Mesendoderm (in vitro differentiated cells): ENCODE measurements around the gene NPHS1.

ENCODE experiments used
- DNase-seq: peaks from one replicate; pipeline ENCODE4 v3.0.0; 2013
- H2AK5ac ChIP-seq: 2 replicates; pipeline ENCODE4 v1.6.1; 2013; ENCODE audit warnings: low read length, inconsistent platforms
- H2BK120ac ChIP-seq: 2 replicates; pipeline ENCODE4 v1.6.1; 2013; ENCODE audit warnings: low read depth, mild to moderate bottlenecking, low read length, moderate library complexity, mixed read lengths
- H2BK15ac ChIP-seq: replicated peaks from 2 replicates; pipeline ENCODE4 v1.6.1; 2013; ENCODE audit warnings: low read depth, mild to moderate bottlenecking, moderate library complexity
- H2BK5ac ChIP-seq: 2 replicates; pipeline ENCODE4 v1.6.1; 2013; ENCODE audit warnings: low read length, inconsistent platforms
- H3K18ac ChIP-seq: 2 replicates; pipeline ENCODE4 v1.6.1; 2013; ENCODE audit warnings: mild to moderate bottlenecking, low read length, mixed read lengths
- H3K23ac ChIP-seq: one replicate; pipeline ENCODE4 v1.6.1; 2013; ENCODE audit warnings: low read length
- H3K27ac ChIP-seq: 2 replicates; pipeline ENCODE4 v1.5.1; 2013; ENCODE audit warnings: low read depth, mild to moderate bottlenecking, inconsistent platforms, low read length, moderate library complexity
- H3K27me3 ChIP-seq: 2 replicates; pipeline ENCODE4 v1.6.1; 2013; ENCODE audit warnings: low read length, control low read depth, mild to moderate bottlenecking, inconsistent platforms; ENCODE audit not compliant: insufficient read depth, poor library complexity
- H3K36me3 ChIP-seq: 2 replicates; pipeline ENCODE4 v1.6.1; 2013; ENCODE audit warnings: low read length, inconsistent platforms; ENCODE audit not compliant: control insufficient read depth, insufficient read depth
- H3K4ac ChIP-seq: one replicate; pipeline ENCODE4 v1.6.1; 2013; ENCODE audit warnings: low read depth, mild to moderate bottlenecking, low read length, moderate library complexity
- H3K4me1 ChIP-seq: 2 replicates; pipeline ENCODE4 v1.6.1; 2013; ENCODE audit warnings: low read depth, low read length, inconsistent platforms; ENCODE audit not compliant: control insufficient read depth
- H3K4me2 ChIP-seq: 2 replicates; pipeline ENCODE4 v1.6.1; 2013; ENCODE audit warnings: low read length
- H3K4me3 ChIP-seq: 2 replicates; pipeline ENCODE4 v1.5.1; 2013; ENCODE audit warnings: mild to moderate bottlenecking, low read length
- H3K56ac ChIP-seq: one replicate; pipeline ENCODE4 v1.6.1; 2013; ENCODE audit warnings: low read length
- H3K79me1 ChIP-seq: 2 replicates; pipeline ENCODE4 v1.6.1; 2013; ENCODE audit warnings: low read length, inconsistent platforms
- H3K79me2 ChIP-seq: 2 replicates; pipeline ENCODE4 v1.6.1; 2013; ENCODE audit warnings: mild to moderate bottlenecking, low read length; ENCODE audit not compliant: control insufficient read depth, insufficient read depth
- H3K9ac ChIP-seq: 2 replicates; pipeline ENCODE4 v1.6.1; 2013; ENCODE audit warnings: low read length, inconsistent platforms
- H4K5ac ChIP-seq: one replicate; pipeline ENCODE4 v1.6.1; 2013; ENCODE audit warnings: low read length
- H4K8ac ChIP-seq: one replicate; pipeline ENCODE4 v1.6.1; 2013; ENCODE audit warnings: low read depth, mild to moderate bottlenecking, control low read depth, low read length, moderate library complexity
- WGBS: extraction: QIAGEN DNeasy Blood & Tissue Kit; methylation state at CpG from one replicate; pipeline ENCODE4 v1.1.7; 2013; ENCODE audit warnings: low lambda C conversion rate, missing lambda C conversion rate; ENCODE audit not compliant: insufficient coverage; ENCODE audit errors: extremely low coverage; 5-methylcytosine and 5-hydroxymethylcytosine counted together

Gene NPHS1

DNA sequence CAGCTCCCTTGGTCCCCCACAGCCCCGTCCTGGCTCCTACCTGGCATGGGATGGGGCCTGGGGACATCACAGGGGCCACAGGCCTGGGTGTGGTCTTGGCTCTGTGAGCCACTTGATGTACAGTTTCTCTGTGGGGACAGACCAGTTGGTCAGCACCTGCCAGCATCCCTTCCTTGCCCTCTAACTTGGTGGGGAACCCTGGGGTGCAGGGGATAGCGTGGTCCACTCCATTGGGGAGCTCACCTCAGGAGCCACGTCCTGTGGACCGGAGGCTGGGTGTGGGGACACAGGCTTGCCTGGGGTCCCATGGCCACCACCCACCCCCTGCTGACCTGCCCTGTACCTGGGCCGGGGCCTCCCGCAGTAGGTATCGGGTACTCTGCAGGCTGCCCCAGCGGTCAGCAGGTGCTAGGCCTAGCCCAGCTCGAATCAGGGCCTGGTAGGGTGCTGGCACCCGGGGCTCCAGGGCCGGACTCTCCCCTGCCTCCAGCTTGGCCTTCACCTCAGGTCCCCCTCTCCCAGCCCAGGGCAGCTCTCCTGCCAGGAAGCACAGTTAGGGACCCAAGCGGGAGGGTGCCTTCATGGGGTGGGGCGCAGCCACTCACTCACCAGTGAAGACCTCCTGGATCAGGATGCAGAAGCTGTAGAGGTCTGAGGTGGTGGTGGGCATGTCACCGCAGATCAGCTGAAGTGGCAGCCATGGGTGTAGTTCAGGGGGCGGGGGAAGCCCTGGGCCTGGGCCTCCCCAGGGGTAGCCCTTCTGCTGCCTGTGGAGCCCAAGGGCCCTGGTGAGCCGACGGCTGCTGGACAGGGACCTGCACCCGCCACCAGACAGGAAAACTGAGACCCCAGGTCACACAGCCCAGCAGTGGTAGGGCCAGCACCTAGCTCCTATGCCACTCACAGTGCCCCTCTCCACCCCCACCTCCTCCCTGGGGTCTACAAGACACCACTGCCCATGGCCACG, 62.0 kb downstream of the NPHS1 start:
- DNase-seq = no peak
- H3K36me3 ChIP-seq = no peaks in the 10 kb centered on the region
- H3K23ac ChIP-seq = no peak overlapping the region
- H3K4me3 ChIP-seq = no peak overlapping the region
- no peak overlapping the region for H3K56ac ChIP-seq
- no CpG with 5 or more reads among the region's 19 CpGs for WGBS
- no peak overlapping the region for H4K5ac ChIP-seq
- H3K9ac ChIP-seq = no peak overlapping the region
- H3K18ac ChIP-seq = no peak overlapping the region
- no peak overlapping the region for H2BK120ac ChIP-seq
- H3K4me2 ChIP-seq = no peak overlapping the region
- H3K27ac ChIP-seq = no peak overlapping the region
- H3K79me1 ChIP-seq = no peaks in the 10 kb centered on the region
- H2BK15ac ChIP-seq = no peak overlapping the region
- H4K8ac ChIP-seq = no peak overlapping the region
- no peaks in the 10 kb centered on the region for H3K79me2 ChIP-seq
- no peak overlapping the region for H2AK5ac ChIP-seq
- H3K27me3 ChIP-seq = no peaks in the 10 kb centered on the region
- H3K4me1 ChIP-seq = no peaks in the 10 kb centered on the region
- H3K4ac ChIP-seq = no peak overlapping the region
- no peak overlapping the region for H2BK5ac ChIP-seq

- Histone ChIP-seq H3K4me3 (no peak overlapping the region), H2AK5ac (no peak overlapping the region), H2BK5ac (no peak overlapping the region), H2BK120ac (no peak overlapping the region), H3K79me1 (no peaks in the 10 kb centered on the region), H3K27ac (no peak overlapping the region), H3K23ac (no peak overlapping the region), H3K56ac (no peak overlapping the region), H3K4me2 (no peak overlapping the region), H3K9ac (no peak overlapping the region), H4K8ac (no peak overlapping the region), H3K4ac (no peak overlapping the region), H3K27me3 (no peaks in the 10 kb centered on the region), H3K79me2 (no peaks in the 10 kb centered on the region), H4K5ac (no peak overlapping the region), H3K18ac (no peak overlapping the region), H2BK15ac (no peak overlapping the region), H3K4me1 (no peaks in the 10 kb centered on the region), H3K36me3 (no peaks in the 10 kb centered on the region)
- WGBS = no CpG with 5 or more reads among the region's 11 CpGs
- DNase-seq = no peak
Measured at GRCh38 chr19:35789195-35789977, 62.9 kb downstream of the NPHS1 start.

DNA sequence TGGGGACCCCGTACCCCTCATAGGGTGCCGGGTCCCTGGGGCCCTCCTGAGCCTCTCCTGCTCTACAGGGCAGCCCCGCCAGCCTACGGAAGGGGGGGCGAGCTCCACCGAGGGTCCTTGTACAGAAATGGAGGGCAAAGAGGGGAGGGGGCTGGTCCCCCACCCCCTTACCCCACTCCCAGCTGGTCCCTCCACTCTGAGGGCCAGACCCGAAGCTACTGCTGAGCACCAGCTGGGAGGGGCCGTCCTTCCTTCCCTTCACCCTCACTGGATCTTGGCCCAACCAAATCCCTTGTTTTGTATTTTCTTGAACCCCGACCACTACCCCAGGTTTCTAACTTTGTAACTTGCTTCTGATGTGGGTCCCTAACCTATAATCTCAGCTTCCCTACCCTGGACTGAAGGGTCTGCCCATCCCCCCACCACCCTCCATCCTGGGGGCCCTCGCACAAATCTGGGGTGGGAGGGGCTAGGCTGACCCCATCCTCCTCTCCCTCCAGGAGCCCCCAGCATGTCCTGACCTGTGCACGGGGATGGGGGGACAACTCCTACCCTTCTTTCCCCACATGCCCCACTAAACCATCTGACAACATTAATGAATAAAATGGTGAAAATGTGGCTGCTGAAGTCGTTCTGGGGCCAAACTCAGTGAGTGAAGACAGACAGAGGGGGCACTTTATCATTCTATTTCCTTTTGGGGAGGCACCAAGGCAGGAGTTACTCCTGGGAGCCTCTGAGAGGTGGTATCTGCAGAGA, 63.9 kb downstream of the NPHS1 start:
- no peak overlapping the region for H2AK5ac ChIP-seq
- H3K27ac ChIP-seq = no peak overlapping the region
- no peak overlapping the region for H3K56ac ChIP-seq
- H3K9ac ChIP-seq = no peak overlapping the region
- no peak overlapping the region for H2BK5ac ChIP-seq
- no peak overlapping the region for H4K8ac ChIP-seq
- H3K18ac ChIP-seq = no peak overlapping the region
- H3K79me2 ChIP-seq = no peaks in the 10 kb centered on the region
- H3K4me1 ChIP-seq = no peaks in the 10 kb centered on the region
- no peak overlapping the region for H3K23ac ChIP-seq
- WGBS = no CpG with 5 or more reads among the region's 12 CpGs
- no peak overlapping the region for H3K4ac ChIP-seq
- H3K4me3 ChIP-seq = no peak overlapping the region
- H3K4me2 ChIP-seq = no peak overlapping the region
- no peak overlapping the region for H4K5ac ChIP-seq
- no peak overlapping the region for H2BK120ac ChIP-seq
- DNase-seq = no peak
- H3K36me3 ChIP-seq = no peaks in the 10 kb centered on the region
- H2BK15ac ChIP-seq = no peak overlapping the region
- H3K27me3 ChIP-seq = no peaks in the 10 kb centered on the region
- no peaks in the 10 kb centered on the region for H3K79me1 ChIP-seq

DNA sequence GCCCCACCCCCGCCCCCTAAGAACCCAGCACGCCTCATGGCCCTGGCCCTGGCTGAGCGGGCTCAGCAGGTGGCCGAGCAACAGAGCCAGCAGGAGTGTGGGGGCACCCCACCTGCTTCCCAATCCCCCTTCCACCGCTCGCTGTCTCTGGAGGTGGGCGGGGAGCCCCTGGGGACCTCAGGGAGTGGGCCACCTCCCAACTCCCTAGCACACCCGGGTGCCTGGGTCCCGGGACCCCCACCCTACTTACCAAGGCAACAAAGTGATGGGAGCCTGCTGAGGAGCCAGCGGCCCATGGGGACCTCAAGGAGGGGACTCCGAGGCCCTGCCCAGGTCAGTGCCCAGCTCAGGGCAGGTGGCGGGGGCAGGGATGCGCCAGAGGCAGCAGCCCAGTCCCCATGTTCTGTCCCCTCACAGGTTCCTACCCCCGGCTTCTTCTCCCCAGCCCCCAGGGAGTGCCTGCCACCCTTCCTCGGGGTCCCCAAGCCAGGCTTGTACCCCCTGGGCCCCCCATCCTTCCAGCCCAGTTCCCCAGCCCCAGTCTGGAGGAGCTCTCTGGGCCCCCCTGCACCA, 65.0 kb downstream of the NPHS1 start:
- Histone ChIP-seq H3K56ac (no peak overlapping the region), H3K4ac (no peak overlapping the region), H3K9ac (no peak overlapping the region), H2BK120ac (no peak overlapping the region), H3K4me2 (no peak overlapping the region), H3K18ac (no peak overlapping the region), H3K27me3 (no peaks in the 10 kb centered on the region), H3K36me3 (no peaks in the 10 kb centered on the region), H4K8ac (no peak overlapping the region), H4K5ac (no peak overlapping the region), H3K79me2 (no peaks in the 10 kb centered on the region), H3K27ac (no peak overlapping the region), H3K23ac (no peak overlapping the region), H2BK5ac (no peak overlapping the region), H3K79me1 (no peaks in the 10 kb centered on the region), H2AK5ac (no peak overlapping the region), H3K4me3 (no peak overlapping the region), H3K4me1 (no peaks in the 10 kb centered on the region), H2BK15ac (no peak overlapping the region)
- no peak for DNase-seq
- WGBS = no CpG with 5 or more reads among the region's 15 CpGs

DNA sequence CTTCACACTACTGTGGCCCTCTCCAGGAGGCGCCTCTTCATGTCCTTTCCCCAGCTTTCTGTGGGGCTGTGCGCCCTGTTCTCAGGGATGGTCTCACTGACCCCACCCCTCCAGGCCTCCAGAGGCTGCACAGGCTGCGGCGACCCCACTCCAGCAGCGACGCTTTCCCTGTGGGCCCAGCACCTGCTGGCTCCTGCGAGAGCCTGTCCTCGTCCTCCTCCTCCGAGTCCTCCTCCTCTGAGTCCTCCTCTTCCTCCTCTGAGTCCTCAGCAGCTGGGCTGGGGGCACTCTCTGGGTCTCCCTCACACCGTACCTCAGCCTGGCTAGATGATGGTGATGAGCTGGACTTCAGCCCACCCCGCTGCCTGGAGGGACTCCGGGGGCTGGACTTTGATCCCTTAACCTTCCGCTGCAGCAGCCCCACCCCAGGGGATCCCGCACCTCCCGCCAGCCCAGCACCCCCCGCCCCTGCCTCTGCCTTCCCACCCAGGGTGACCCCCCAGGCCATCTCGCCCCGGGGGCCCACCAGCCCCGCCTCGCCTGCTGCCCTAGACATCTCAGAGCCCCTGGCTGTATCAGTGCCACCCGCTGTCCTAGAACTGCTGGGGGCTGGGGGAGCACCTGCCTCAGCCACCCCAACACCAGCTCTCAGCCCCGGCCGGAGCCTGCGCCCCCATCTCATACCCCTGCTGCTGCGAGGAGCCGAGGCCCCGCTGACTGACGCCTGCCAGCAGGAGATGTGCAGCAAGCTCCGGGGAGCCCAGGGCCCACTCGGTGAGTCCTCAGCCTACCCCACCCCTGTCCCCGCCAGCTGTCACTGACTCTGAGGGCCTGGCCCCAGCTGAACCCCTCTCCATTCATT, 65.8 kb downstream of the NPHS1 start:
- H3K4me1 ChIP-seq = no peaks in the 10 kb centered on the region
- no peak overlapping the region for H2BK5ac ChIP-seq
- no peak overlapping the region for H3K4ac ChIP-seq
- H3K36me3 ChIP-seq = no peaks in the 10 kb centered on the region
- H3K23ac ChIP-seq = no peak overlapping the region
- H4K5ac ChIP-seq = no peak overlapping the region
- no peak overlapping the region for H3K56ac ChIP-seq
- no peak overlapping the region for H3K9ac ChIP-seq
- H3K4me3 ChIP-seq = no peak overlapping the region
- H3K4me2 ChIP-seq = no peak overlapping the region
- WGBS = no CpG with 5 or more reads among the region's 31 CpGs
- H2BK120ac ChIP-seq = no peak overlapping the region
- no peak overlapping the region for H3K27ac ChIP-seq
- no peak overlapping the region for H3K18ac ChIP-seq
- H3K27me3 ChIP-seq = no peaks in the 10 kb centered on the region
- DNase-seq = no peak
- no peak overlapping the region for H2BK15ac ChIP-seq
- H2AK5ac ChIP-seq = no peak overlapping the region
- H3K79me2 ChIP-seq = no peaks in the 10 kb centered on the region
- H4K8ac ChIP-seq = no peak overlapping the region
- H3K79me1 ChIP-seq = no peaks in the 10 kb centered on the region
